ENCODE data around the gene SLC44A3.

GRCh38 chr1:94804442-94804837 is 15.7 kb upstream of the SLC44A3 start:
- TF ChIP-seq, protein P1, sequence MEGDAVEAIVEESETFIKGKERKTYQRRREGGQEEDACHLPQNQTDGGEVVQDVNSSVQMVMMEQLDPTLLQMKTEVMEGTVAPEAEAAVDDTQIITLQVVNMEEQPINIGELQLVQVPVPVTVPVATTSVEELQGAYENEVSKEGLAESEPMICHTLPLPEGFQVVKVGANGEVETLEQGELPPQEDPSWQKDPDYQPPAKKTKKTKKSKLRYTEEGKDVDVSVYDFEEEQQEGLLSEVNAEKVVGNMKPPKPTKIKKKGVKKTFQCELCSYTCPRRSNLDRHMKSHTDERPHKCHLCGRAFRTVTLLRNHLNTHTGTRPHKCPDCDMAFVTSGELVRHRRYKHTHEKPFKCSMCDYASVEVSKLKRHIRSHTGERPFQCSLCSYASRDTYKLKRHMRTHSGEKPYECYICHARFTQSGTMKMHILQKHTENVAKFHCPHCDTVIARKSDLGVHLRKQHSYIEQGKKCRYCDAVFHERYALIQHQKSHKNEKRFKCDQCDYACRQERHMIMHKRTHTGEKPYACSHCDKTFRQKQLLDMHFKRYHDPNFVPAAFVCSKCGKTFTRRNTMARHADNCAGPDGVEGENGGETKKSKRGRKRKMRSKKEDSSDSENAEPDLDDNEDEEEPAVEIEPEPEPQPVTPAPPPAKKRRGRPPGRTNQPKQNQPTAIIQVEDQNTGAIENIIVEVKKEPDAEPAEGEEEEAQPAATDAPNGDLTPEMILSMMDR (IDR thresholded peaks at IDR 0.05): no peak
- TF ChIP-seq POLR2A (IDR thresholded peaks at IDR 0.05): no peak

Measured in adrenal gland (tissue), 5 donors.